ENCODE measurements around the gene PANK1. TPM values are rescaled to one million over a fixed set of nuclear protein-coding genes. Genes with fewer than 3 reads are reported as not detected.

Gene PANK1
- total RNA-seq, 4 donors from 2014 or later, result 7.3 to 16.3 (median 9.0) TPM

DNA sequence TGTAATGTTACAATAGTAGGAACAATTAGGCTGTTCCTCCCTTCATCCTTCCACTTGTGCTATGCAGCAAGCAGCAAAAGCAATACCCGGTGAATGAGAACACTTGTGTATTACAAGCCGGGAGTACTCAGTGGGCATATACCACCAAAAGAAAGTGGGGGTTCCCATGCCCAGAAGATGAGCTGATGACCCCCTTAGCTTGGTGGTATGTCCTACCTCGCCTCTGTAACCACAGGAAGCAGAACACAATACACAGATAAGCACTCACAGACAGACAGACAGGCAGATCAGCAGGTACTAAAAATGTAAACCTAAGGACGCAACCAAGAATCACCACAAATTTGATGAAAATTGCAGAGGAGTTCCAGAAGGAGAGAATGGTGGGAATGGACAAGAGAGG is 40.9 kb upstream of the PANK1 start:
- no peak for ATAC-seq
- in situ Hi-C loops (cut with MboI; ENCODE audit: low sequenced_read_pairs in 4 of 4) (no loop called here), intact Hi-C loops (cut with DNase I; ENCODE audit: low total_unique reads) (no loop called here)
- no peak overlapping the region for H3K27ac ChIP-seq
- no peaks in the 10 kb centered on the region for H3K9me3 ChIP-seq
- no peaks in the 10 kb centered on the region for H3K27me3 ChIP-seq
- no peak for TF ChIP-seq POLR2A (IDR thresholded peaks at IDR 0.05)
- TF ChIP-seq, protein P1, sequence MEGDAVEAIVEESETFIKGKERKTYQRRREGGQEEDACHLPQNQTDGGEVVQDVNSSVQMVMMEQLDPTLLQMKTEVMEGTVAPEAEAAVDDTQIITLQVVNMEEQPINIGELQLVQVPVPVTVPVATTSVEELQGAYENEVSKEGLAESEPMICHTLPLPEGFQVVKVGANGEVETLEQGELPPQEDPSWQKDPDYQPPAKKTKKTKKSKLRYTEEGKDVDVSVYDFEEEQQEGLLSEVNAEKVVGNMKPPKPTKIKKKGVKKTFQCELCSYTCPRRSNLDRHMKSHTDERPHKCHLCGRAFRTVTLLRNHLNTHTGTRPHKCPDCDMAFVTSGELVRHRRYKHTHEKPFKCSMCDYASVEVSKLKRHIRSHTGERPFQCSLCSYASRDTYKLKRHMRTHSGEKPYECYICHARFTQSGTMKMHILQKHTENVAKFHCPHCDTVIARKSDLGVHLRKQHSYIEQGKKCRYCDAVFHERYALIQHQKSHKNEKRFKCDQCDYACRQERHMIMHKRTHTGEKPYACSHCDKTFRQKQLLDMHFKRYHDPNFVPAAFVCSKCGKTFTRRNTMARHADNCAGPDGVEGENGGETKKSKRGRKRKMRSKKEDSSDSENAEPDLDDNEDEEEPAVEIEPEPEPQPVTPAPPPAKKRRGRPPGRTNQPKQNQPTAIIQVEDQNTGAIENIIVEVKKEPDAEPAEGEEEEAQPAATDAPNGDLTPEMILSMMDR (IDR thresholded peaks at IDR 0.05 in 4 of 5, conservative IDR thresholded peaks at IDR 0.05 in 1 of 5), result no peak
- no peak for DNase-seq
- H3K4me3 ChIP-seq, result no peak overlapping the region
- no peaks in the 10 kb centered on the region for H3K4me1 ChIP-seq
- H3K36me3 ChIP-seq, result no peaks in the 10 kb centered on the region

DNA sequence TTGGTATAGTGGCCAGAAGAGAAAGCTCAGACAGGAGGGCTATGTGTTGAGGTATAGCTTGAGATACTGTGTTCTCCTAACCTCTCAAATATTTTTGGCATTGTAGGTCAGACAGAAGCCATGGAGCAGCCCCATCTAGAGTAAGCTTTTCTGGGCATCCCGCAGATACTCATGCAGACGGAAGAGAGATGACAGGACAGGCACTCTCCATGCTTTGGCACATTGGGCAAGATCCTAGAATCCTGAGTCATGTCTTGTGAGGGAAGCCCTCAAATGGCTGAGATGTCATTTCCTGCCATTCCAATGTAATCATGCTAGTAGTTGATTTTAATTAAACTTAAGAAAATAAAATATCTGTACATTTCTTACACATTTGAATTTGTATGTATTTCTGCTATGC is 39.6 kb upstream of the PANK1 start:
- in situ Hi-C loops (cut with MboI; ENCODE audit: low sequenced_read_pairs in 4 of 4) (no loop called here), intact Hi-C loops (cut with DNase I; ENCODE audit: low total_unique reads) (loop anchor here (5.0 kb wide), 1 partner anchor 72 kb away; no protein-coding TSS in a partner anchor)
- Histone ChIP-seq H3K27ac (no peak overlapping the region), H3K9me3 (no peaks in the 10 kb centered on the region), H3K4me1 (no peaks in the 10 kb centered on the region), H3K27me3 (no peaks in the 10 kb centered on the region), H3K4me3 (no peak overlapping the region), H3K36me3 (no peaks in the 10 kb centered on the region)
- DNase-seq (no peak), ATAC-seq (peak in 1 of 2 donors; percentile 26)
- TF ChIP-seq, protein P1 (IDR thresholded peaks at IDR 0.05 in 4 of 5, conservative IDR thresholded peaks at IDR 0.05 in 1 of 5), result no peak
- no peak for TF ChIP-seq POLR2A (IDR thresholded peaks at IDR 0.05)

DNA sequence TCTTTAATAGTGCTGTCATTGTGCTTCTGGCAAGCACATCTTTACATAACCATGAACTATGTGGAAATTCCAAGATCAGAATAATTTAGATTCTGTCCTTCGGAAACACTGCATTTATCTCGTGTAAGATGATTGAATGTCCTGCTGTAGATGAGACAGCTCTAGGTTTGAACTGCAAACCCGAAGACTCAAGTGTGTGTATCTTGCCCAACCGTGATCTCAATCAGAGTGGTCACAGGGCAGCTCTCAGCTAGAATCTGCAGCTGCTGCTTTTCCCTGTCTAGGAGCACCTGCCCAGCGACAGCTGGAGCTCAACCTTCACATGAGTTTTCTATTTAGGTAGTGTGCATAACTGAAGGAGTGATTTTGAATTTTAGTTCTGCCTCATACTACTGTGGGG is 38.8 kb upstream of the PANK1 start:
- DNase-seq, result peak in 1 of 2 donors; percentile 18
- peak; percentile 33 to 63 for ATAC-seq
- no peak for TF ChIP-seq POLR2A (IDR thresholded peaks at IDR 0.05)
- TF ChIP-seq, protein P1 (IDR thresholded peaks at IDR 0.05 in 4 of 5, conservative IDR thresholded peaks at IDR 0.05 in 1 of 5), result no peak
- Histone ChIP-seq H3K27me3 (no peaks in the 10 kb centered on the region), H3K9me3 (no peaks in the 10 kb centered on the region), H3K27ac (no peak overlapping the region), H3K36me3 (no peaks in the 10 kb centered on the region), H3K4me3 (no peak overlapping the region), H3K4me1 (no peaks in the 10 kb centered on the region)
- in situ Hi-C loops (cut with MboI; ENCODE audit: low sequenced_read_pairs in 4 of 4), result no loop called here
- intact Hi-C loops (cut with DNase I; ENCODE audit: low total_unique reads), result loop anchor here (5.0 kb wide), 1 partner anchor 72 kb away; no protein-coding TSS in a partner anchor

DNA sequence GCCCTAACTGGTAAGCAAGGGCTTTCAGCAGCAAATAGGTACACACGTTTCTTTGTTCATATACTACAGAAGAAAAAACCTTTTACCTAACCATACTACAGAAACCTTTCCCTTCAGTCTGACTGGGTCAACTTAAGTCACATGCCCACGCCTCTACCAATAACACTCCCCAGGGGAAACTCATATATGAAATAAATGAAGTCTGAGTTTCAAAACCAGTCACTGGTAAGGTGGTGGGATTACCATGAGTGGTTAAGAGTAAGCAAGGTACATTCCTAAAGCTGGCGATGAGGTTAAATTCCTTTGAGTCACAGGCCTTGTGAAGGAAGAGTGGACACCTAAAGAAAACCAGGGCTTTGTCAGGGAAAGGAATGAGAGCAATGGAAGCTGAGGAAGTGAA is 34.9 kb upstream of the PANK1 start:
- DNase-seq (no peak), ATAC-seq (no peak)
- Histone ChIP-seq H3K4me3 (no peak overlapping the region), H3K27me3 (no peaks in the 10 kb centered on the region), H3K36me3 (no peaks in the 10 kb centered on the region), H3K27ac (no peak overlapping the region), H3K4me1 (no peaks in the 10 kb centered on the region), H3K9me3 (no peaks in the 10 kb centered on the region)
- in situ Hi-C loops (cut with MboI; ENCODE audit: low sequenced_read_pairs in 4 of 4), result no loop called here
- TF ChIP-seq POLR2A (IDR thresholded peaks at IDR 0.05), result no peak
- TF ChIP-seq, protein P1 (IDR thresholded peaks at IDR 0.05 in 4 of 5, conservative IDR thresholded peaks at IDR 0.05 in 1 of 5), result no peak
- intact Hi-C loops (cut with DNase I; ENCODE audit: low total_unique reads), result loop anchor here (5.0 kb wide), 1 partner anchor 68 kb away; no protein-coding TSS in a partner anchor

DNA sequence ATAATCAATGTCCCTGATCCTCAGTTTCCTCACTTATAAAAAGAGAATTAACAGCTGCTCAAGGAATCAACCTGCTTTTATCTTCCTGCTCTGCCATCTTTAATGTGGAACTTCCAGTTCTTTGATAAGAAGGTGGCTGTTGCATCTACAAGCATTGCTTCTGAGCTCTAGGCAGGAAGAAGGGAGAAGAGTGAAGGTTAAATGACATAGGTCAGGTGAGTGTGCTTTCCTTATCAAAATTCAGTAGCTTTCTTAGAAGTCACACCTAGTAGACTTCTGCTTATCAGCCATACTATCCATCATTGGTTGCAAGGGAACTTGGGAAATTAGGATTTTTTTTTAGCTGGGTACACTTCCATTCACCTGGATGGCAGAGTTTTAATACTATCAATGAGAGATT is 32.3 kb upstream of the PANK1 start:
- H3K27me3 ChIP-seq, result no peaks in the 10 kb centered on the region
- no peaks in the 10 kb centered on the region for H3K4me1 ChIP-seq
- no peak overlapping the region for H3K4me3 ChIP-seq
- ATAC-seq (no peak), DNase-seq (no peak)
- intact Hi-C loops (cut with DNase I; ENCODE audit: low total_unique reads), result no loop called here
- no peak overlapping the region for H3K27ac ChIP-seq
- no peaks in the 10 kb centered on the region for H3K36me3 ChIP-seq
- no peaks in the 10 kb centered on the region for H3K9me3 ChIP-seq
- TF ChIP-seq, protein P1 (IDR thresholded peaks at IDR 0.05 in 4 of 5, conservative IDR thresholded peaks at IDR 0.05 in 1 of 5), result no peak
- TF ChIP-seq POLR2A (IDR thresholded peaks at IDR 0.05), result no peak
- in situ Hi-C loops (cut with MboI; ENCODE audit: low sequenced_read_pairs in 4 of 4), result no loop called here

Measured in gastrocnemius medialis (tissue), 4 donors.